ENCODE measurements around the gene SENP7. TPM values are rescaled to one million over a fixed set of nuclear protein-coding genes. Genes with fewer than 3 reads are reported as not detected.
A peak's percentile ranks its signal among the peaks of the same experiment; 100 is the strongest.

The SENP7 gene
- total RNA-seq, 1 experiment from 2014 or later, result 7.9 TPM

- RAD21 ChIA-PET (ENCODE audit: low non-redundant PET in 1 of 2, low total read pairs in 2 of 2, uncharacterized antibody in 2 of 2, unreplicated experiment in 2 of 2), result no interaction called here
- peak; percentile 94 for ATAC-seq
- H3K4me1 ChIP-seq (ENCODE audit: control insufficient read depth in 1 of 2, insufficient read depth in 2 of 2, low read length in 2 of 2), result peaks cover 10 to 17% of the 10 kb centered on the region in 2 experiments
- no peak for TF ChIP-seq RAD21 (IDR thresholded peaks at IDR 0.05; ENCODE audit: low read depth)
- TF ChIP-seq SIN3A (IDR thresholded peaks at IDR 0.05; ENCODE audit: low read depth), result no peak
- TF ChIP-seq EZH2 (IDR thresholded peaks at IDR 0.05), result no peak
- TF ChIP-seq TCF7L2 (IDR thresholded peaks at IDR 0.05; ENCODE audit: borderline replicate concordance, extremely low read depth, insufficient read depth, insufficient read length), result no peak
- peak overlapping the region; percentile 72 for H3K4me2 ChIP-seq (ENCODE audit: low read length)
- no peak for DNase-seq (ENCODE audit: low read depth, low spot score)
- CTCF ChIA-PET, result no interaction called here
- peak overlapping the region in 1 of 2 experiments; percentile 39; a peak in 2 of 4 replicates for H3K4me3 ChIP-seq (replicated peaks in 1 of 2; ENCODE audit: low read depth in 1 of 2, low read length in 2 of 2)
- no peak overlapping the region for H3K27ac ChIP-seq (ENCODE audit: low read depth, low read length)
- no peak overlapping the region for H2AFZ ChIP-seq (ENCODE audit: low read depth, low read length, poor library complexity, severe bottlenecking)
- H4K20me1 ChIP-seq (ENCODE audit: insufficient read depth), result no peaks in the 10 kb centered on the region
- H3K9ac ChIP-seq (ENCODE audit: low read length), result no peak overlapping the region
- H3K79me2 ChIP-seq (ENCODE audit: insufficient read depth, low read length), result no peaks in the 10 kb centered on the region
- BruUV-seq (replicated peaks), result no TSS peak
- H3K27me3 ChIP-seq (ENCODE audit: insufficient read depth, low read length), result no peaks in the 10 kb centered on the region
- intact Hi-C loops (cut with micrococcal nuclease), result no loop called here
- no peaks in the 10 kb centered on the region for H3K9me3 ChIP-seq (ENCODE audit: control insufficient read depth in 1 of 2, insufficient read depth in 1 of 2, low read depth in 1 of 2, low read length in 2 of 2)
- H3K9me2 ChIP-seq (ENCODE audit: insufficient read depth), result no peaks in the 10 kb centered on the region
- POLR2A ChIA-PET, result no interaction called here
- no peaks in the 10 kb centered on the region for H3K36me3 ChIP-seq (ENCODE audit: control insufficient read depth in 1 of 2, insufficient read depth in 2 of 2, low read length in 2 of 2)
Measured at GRCh38 chr3:101484805-101485620, 28.0 kb downstream of the SENP7 start.

GRCh38 chr3:101478980-101479379 is 34.0 kb downstream of the SENP7 start:
- H3K4me3 ChIP-seq (replicated peaks in 1 of 2; ENCODE audit: low read depth in 1 of 2, low read length in 2 of 2), result no peak overlapping the region
- H3K36me3 ChIP-seq (ENCODE audit: control insufficient read depth in 1 of 2, insufficient read depth in 2 of 2, low read length in 2 of 2), result no peaks in the 10 kb centered on the region
- no peaks in the 10 kb centered on the region for H3K79me2 ChIP-seq (ENCODE audit: insufficient read depth, low read length)
- no peaks in the 10 kb centered on the region for H3K9me2 ChIP-seq (ENCODE audit: insufficient read depth)
- ChIA-PET CTCF (no interaction called here), POLR2A (no interaction called here), RAD21 (ENCODE audit: low non-redundant PET in 1 of 2, low total read pairs in 2 of 2, uncharacterized antibody in 2 of 2, unreplicated experiment in 2 of 2) (no interaction called here)
- H3K27ac ChIP-seq (ENCODE audit: low read depth, low read length), result no peak overlapping the region
- no peaks in the 10 kb centered on the region for H3K4me1 ChIP-seq (ENCODE audit: control insufficient read depth in 1 of 2, insufficient read depth in 2 of 2, low read length in 2 of 2)
- H4K20me1 ChIP-seq (ENCODE audit: insufficient read depth), result no peaks in the 10 kb centered on the region
- H3K27me3 ChIP-seq (ENCODE audit: insufficient read depth, low read length), result no peaks in the 10 kb centered on the region
- intact Hi-C loops (cut with micrococcal nuclease), result no loop called here
- H2AFZ ChIP-seq (ENCODE audit: low read depth, low read length, poor library complexity, severe bottlenecking), result no peak overlapping the region
- H3K4me2 ChIP-seq (ENCODE audit: low read length), result no peak overlapping the region
- DNase-seq (ENCODE audit: low read depth, low spot score) (no peak), ATAC-seq (no peak)
- no TSS peak for BruUV-seq (replicated peaks)
- no peaks in the 10 kb centered on the region for H3K9me3 ChIP-seq (ENCODE audit: control insufficient read depth in 1 of 2, insufficient read depth in 1 of 2, low read depth in 1 of 2, low read length in 2 of 2)
- no peak overlapping the region for H3K9ac ChIP-seq (ENCODE audit: low read length)
- no peak for TF ChIP-seq YY1 (IDR thresholded peaks at IDR 0.05; ENCODE audit: extremely low read depth, insufficient replicate concordance, low read depth, low read length)
- no peak for TF ChIP-seq FOSL1 (IDR thresholded peaks at IDR 0.05; ENCODE audit: low read depth)
- TF ChIP-seq ZBTB33 (IDR thresholded peaks at IDR 0.05; ENCODE audit: extremely low read depth, insufficient replicate concordance, low read length), result no peak
- TF ChIP-seq MAX (IDR thresholded peaks at IDR 0.05), result no peak
- no peak for TF ChIP-seq ELF1 (IDR thresholded peaks at IDR 0.05; ENCODE audit: borderline replicate concordance, low read depth)
- TF ChIP-seq SIN3A (IDR thresholded peaks at IDR 0.05; ENCODE audit: low read depth), result no peak
- no peak for TF ChIP-seq SP1 (IDR thresholded peaks at IDR 0.05; ENCODE audit: low read depth)
- no peak for TF ChIP-seq RAD21 (IDR thresholded peaks at IDR 0.05; ENCODE audit: low read depth)
- no peak for TF ChIP-seq EZH2phosphoT487 (IDR thresholded peaks at IDR 0.05; ENCODE audit: borderline replicate concordance)
- TF ChIP-seq TCF7L2 (IDR thresholded peaks at IDR 0.05; ENCODE audit: borderline replicate concordance, extremely low read depth, insufficient read depth, insufficient read length), result no peak
- no peak for TF ChIP-seq ATF3 (IDR thresholded peaks at IDR 0.05)
- no peak for TF ChIP-seq REST (IDR thresholded peaks at IDR 0.05; ENCODE audit: low read depth)
